Esophagus (tissue), 2 donors: Measurements from ENCODE around the gene DLX1. TPM values are rescaled to one million over a fixed set of nuclear protein-coding genes. Genes with fewer than 3 reads are reported as not detected.
"Not testable (repeated sequence)": the region's sequence is repeated elsewhere in the genome, so short reads cannot be mapped to it uniquely, and the experiment has no call there.

Source experiments
- H3K27ac ChIP-seq, 2 donors: one replicate each; pipeline ENCODE4 v1.5.1; 2013; ENCODE audit warnings: low read depth in 2 of 2, mild to moderate bottlenecking in 2 of 2, inconsistent platforms in 1 of 2, low read length in 1 of 2, moderate library complexity in 1 of 2
- H3K27me3 ChIP-seq, 2 donors: one replicate each; pipeline ENCODE4 v1.6.1; 2013; ENCODE audit warnings: low read length in 2 of 2, control low read depth in 1 of 2, mild to moderate bottlenecking in 1 of 2; ENCODE audit not compliant: insufficient read depth in 2 of 2, control insufficient read depth in 1 of 2
- H3K36me3 ChIP-seq, 2 donors: one replicate each; pipeline ENCODE4 v1.6.1; 2013; ENCODE audit warnings: low read length in 1 of 2; ENCODE audit not compliant: control insufficient read depth in 2 of 2, insufficient read depth in 2 of 2
- H3K4me1 ChIP-seq, 2 donors: one replicate each; pipeline ENCODE4 v1.6.1; 2013; ENCODE audit warnings: low read length in 1 of 2; ENCODE audit not compliant: control insufficient read depth in 2 of 2, insufficient read depth in 2 of 2
- H3K4me3 ChIP-seq, 2 donors: one replicate each; pipeline ENCODE4 v1.5.1; 2013; ENCODE audit warnings: low read length in 2 of 2, mild to moderate bottlenecking in 2 of 2, low read depth in 1 of 2, moderate library complexity in 1 of 2
- H3K9me3 ChIP-seq, 2 donors: one replicate each; pipeline ENCODE4 v1.6.1; 2013; ENCODE audit warnings: mild to moderate bottlenecking in 2 of 2, low read depth in 1 of 2, low read length in 1 of 2, moderate library complexity in 1 of 2; ENCODE audit not compliant: control insufficient read depth in 2 of 2, insufficient read depth in 1 of 2
- WGBS, 2 donors: extraction: QIAGEN DNeasy Blood & Tissue Kit; methylation state at CpG; one replicate each; pipeline ENCODE4 v1.1.7; 2013; 5-methylcytosine and 5-hydroxymethylcytosine counted together
- polyA plus RNA-seq, 2 donors: library from polyadenylated mRNA; stranded (reverse); fragments of 200-250 nt; gene quantifications; one replicate each; pipeline ENCODE4 v1.2.3, GENCODE V29; 2013
- donor health status: healthy with polysubstance abuse.
- donor health status: Bipolar disorder and iron deficiency.

The DLX1 gene
- polyA plus RNA-seq, 2 donors = 0.02 to 0.06 TPM

- Histone ChIP-seq H3K27me3 (peaks cover 5 to 30% of the 10 kb centered on the region in 2 donors), H3K9me3 (no peaks in the 10 kb centered on the region), H3K4me3 (no peak overlapping the region), H3K36me3 (no peaks in the 10 kb centered on the region), H3K27ac (no peak overlapping the region), H3K4me1 (peaks cover 3 to 11% of the 10 kb centered on the region in 2 donors)
- 58 to 59% methylated on average over 31 of the region's 31 CpGs for WGBS, 2 donors
These were observed 24.9 kb downstream of the DLX1 start for GRCh38 chr2:172109988-172110811.

- H3K36me3 ChIP-seq = no peaks in the 10 kb centered on the region
- H3K27me3 ChIP-seq = peaks cover 5 to 8% of the 10 kb centered on the region in 2 donors
- no peaks in the 10 kb centered on the region for H3K9me3 ChIP-seq
- no peak overlapping the region for H3K4me3 ChIP-seq
- 38 to 44% methylated on average over 2 of the region's 2 CpGs for WGBS, 2 donors
- no peak overlapping the region for H3K27ac ChIP-seq
- H3K4me1 ChIP-seq = no peaks in the 10 kb centered on the region
These were observed 28.3 kb downstream of the DLX1 start for GRCh38 chr2:172113617-172114016.

GRCh38 chr2:172114176-172114575, 28.9 kb downstream of the DLX1 start:
- H3K27ac ChIP-seq = not testable (repeated sequence)

GRCh38 chr2:172114579-172114978, 29.3 kb downstream of the DLX1 start:
- Histone ChIP-seq H3K36me3 (no peaks in the 10 kb centered on the region), H3K27ac (no peak overlapping the region), H3K9me3 (no peaks in the 10 kb centered on the region), H3K4me3 (no peak overlapping the region), H3K4me1 (no peaks in the 10 kb centered on the region), H3K27me3 (peaks cover 4 to 5% of the 10 kb centered on the region in 2 donors)
- 61 to 68% methylated on average over 3 of the region's 3 CpGs for WGBS, 2 donors

More at GRCh38 chr2:172114176-172114575, 28.9 kb downstream of the DLX1 start:
- 91 to 92% methylated on average over 6 of the region's 6 CpGs for WGBS, 2 donors
- not testable (repeated sequence) for H3K36me3 ChIP-seq, H3K9me3 ChIP-seq, H3K4me3 ChIP-seq, H3K4me1 ChIP-seq, H3K27me3 ChIP-seq

GRCh38 chr2:172116107-172116506, 30.8 kb downstream of the DLX1 start:
- 76 to 78% methylated on average over 5 of the region's 5 CpGs for WGBS, 2 donors

GRCh38 chr2:172119089-172119488, 33.8 kb downstream of the DLX1 start:
- Histone ChIP-seq H3K36me3 (no peaks in the 10 kb centered on the region), H3K27ac (no peak overlapping the region), H3K4me1 (no peaks in the 10 kb centered on the region), H3K27me3 (no peaks in the 10 kb centered on the region), H3K9me3 (no peaks in the 10 kb centered on the region), H3K4me3 (no peak overlapping the region)

More at GRCh38 chr2:172116107-172116506, 30.8 kb downstream of the DLX1 start:
- H3K9me3 ChIP-seq = no peaks in the 10 kb centered on the region
- no peak overlapping the region for H3K27ac ChIP-seq
- H3K4me1 ChIP-seq = no peaks in the 10 kb centered on the region
- no peaks in the 10 kb centered on the region for H3K36me3 ChIP-seq
- H3K4me3 ChIP-seq = no peak overlapping the region
- no peaks in the 10 kb centered on the region for H3K27me3 ChIP-seq

GRCh38 chr2:172120118-172120517, 34.8 kb downstream of the DLX1 start:
- Histone ChIP-seq H3K4me1 (no peaks in the 10 kb centered on the region), H3K9me3 (no peaks in the 10 kb centered on the region), H3K36me3 (no peaks in the 10 kb centered on the region), H3K27me3 (no peaks in the 10 kb centered on the region), H3K4me3 (no peak overlapping the region), H3K27ac (no peak overlapping the region)
- 62 to 68% methylated on average over 2 of the region's 2 CpGs for WGBS, 2 donors

GRCh38 chr2:172128484-172128883, 43.2 kb downstream of the DLX1 start:
- H3K27ac ChIP-seq = no peak overlapping the region
- no peaks in the 10 kb centered on the region for H3K4me1 ChIP-seq
- no peaks in the 10 kb centered on the region for H3K36me3 ChIP-seq
- H3K9me3 ChIP-seq = no peaks in the 10 kb centered on the region
- H3K27me3 ChIP-seq = no peaks in the 10 kb centered on the region
- H3K4me3 ChIP-seq = no peak overlapping the region

GRCh38 chr2:172129404-172129803, 44.1 kb downstream of the DLX1 start:
- H3K9me3 ChIP-seq = no peaks in the 10 kb centered on the region
- no peak overlapping the region for H3K27ac ChIP-seq
- no peaks in the 10 kb centered on the region for H3K27me3 ChIP-seq
- H3K4me3 ChIP-seq = no peak overlapping the region
- no peaks in the 10 kb centered on the region for H3K36me3 ChIP-seq
- no peaks in the 10 kb centered on the region for H3K4me1 ChIP-seq
